Measurements from ENCODE around the gene PRDM5.

DNA sequence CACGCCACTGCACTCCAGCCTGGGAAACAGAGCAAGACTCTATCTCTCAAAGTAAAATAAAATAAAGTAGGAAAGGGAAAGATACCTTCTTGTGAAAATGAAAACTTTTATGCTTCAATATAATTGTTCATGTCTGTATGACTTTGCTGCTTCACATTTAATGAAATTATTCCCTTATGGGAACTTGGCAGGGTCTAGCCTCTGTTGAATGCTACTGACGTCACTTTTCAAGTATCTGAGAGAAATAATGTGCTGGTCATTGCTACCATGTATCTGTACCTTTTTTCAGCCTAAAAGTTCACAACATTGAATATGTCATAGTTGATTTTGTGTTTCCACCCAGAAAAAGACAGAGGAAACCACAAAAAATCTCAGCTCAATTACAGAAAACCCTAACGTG lies 65.2 kb downstream of the PRDM5 start:
- TF ChIP-seq, protein P1, sequence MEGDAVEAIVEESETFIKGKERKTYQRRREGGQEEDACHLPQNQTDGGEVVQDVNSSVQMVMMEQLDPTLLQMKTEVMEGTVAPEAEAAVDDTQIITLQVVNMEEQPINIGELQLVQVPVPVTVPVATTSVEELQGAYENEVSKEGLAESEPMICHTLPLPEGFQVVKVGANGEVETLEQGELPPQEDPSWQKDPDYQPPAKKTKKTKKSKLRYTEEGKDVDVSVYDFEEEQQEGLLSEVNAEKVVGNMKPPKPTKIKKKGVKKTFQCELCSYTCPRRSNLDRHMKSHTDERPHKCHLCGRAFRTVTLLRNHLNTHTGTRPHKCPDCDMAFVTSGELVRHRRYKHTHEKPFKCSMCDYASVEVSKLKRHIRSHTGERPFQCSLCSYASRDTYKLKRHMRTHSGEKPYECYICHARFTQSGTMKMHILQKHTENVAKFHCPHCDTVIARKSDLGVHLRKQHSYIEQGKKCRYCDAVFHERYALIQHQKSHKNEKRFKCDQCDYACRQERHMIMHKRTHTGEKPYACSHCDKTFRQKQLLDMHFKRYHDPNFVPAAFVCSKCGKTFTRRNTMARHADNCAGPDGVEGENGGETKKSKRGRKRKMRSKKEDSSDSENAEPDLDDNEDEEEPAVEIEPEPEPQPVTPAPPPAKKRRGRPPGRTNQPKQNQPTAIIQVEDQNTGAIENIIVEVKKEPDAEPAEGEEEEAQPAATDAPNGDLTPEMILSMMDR (IDR thresholded peaks at IDR 0.05) = no peak
- TF ChIP-seq POLR2A (IDR thresholded peaks at IDR 0.05) = no peak
